NK-92 (cell line): Measurements from ENCODE around the gene HTR4.
"Not testable (repeated sequence)": the region's sequence is repeated elsewhere in the genome, so short reads cannot be mapped to it uniquely, and the experiment has no call there.

ENCODE experiments used
- DNase-seq: peaks from one replicate; lab custom pipeline; 2025; ENCODE audit not compliant: unreplicated experiment; lab: John Stamatoyannopoulos, UW

HTR4 gene

GRCh38 chr5:148540647-148541046 is 113.7 kb downstream of the HTR4 start:
- DNase-seq: no peak

GRCh38 chr5:148539851-148540250 is 114.5 kb downstream of the HTR4 start:
- DNase-seq: no peak

GRCh38 chr5:148535190-148535589 is 119.1 kb downstream of the HTR4 start:
- DNase-seq: no peak

- DNase-seq: no peak
Observed at GRCh38 chr5:148532969-148533670, 121.2 kb downstream of the HTR4 start.

- not testable (repeated sequence) for DNase-seq
Observed at GRCh38 chr5:148529450-148529849, 124.9 kb downstream of the HTR4 start.

GRCh38 chr5:148524721-148525120 is 129.6 kb downstream of the HTR4 start:
- no peak for DNase-seq

GRCh38 chr5:148523139-148523538 is 131.2 kb downstream of the HTR4 start:
- DNase-seq: no peak

GRCh38 chr5:148515460-148515859 is 138.9 kb downstream of the HTR4 start:
- no peak for DNase-seq

- DNase-seq: no peak
Observed at GRCh38 chr5:148514344-148514743, 140.0 kb downstream of the HTR4 start.

GRCh38 chr5:148512498-148512897 is 141.8 kb downstream of the HTR4 start:
- no peak for DNase-seq

- DNase-seq: no peak
Observed at GRCh38 chr5:148511810-148512347, 142.4 kb downstream of the HTR4 start.

GRCh38 chr5:148509893-148510292 is 144.4 kb downstream of the HTR4 start:
- DNase-seq: no peak

- DNase-seq: no peak
Observed at GRCh38 chr5:148507648-148508047, 146.7 kb downstream of the HTR4 start.

- no peak for DNase-seq
Observed at GRCh38 chr5:148499452-148499851, 154.9 kb downstream of the HTR4 start.

- no peak for DNase-seq
Observed at GRCh38 chr5:148497757-148498156, 156.6 kb downstream of the HTR4 start.

GRCh38 chr5:148492351-148492750 is 162.0 kb downstream of the HTR4 start:
- DNase-seq: no peak

- no peak for DNase-seq
Observed at GRCh38 chr5:148491793-148492184, 162.5 kb downstream of the HTR4 start.

GRCh38 chr5:148491015-148491792 is 163.1 kb downstream of the HTR4 start:
- DNase-seq: no peak

GRCh38 chr5:148488757-148489156 is 165.6 kb downstream of the HTR4 start:
- no peak for DNase-seq

- no peak for DNase-seq
Observed at GRCh38 chr5:148486456-148486855, 167.9 kb downstream of the HTR4 start.

- DNase-seq: no peak
Observed at GRCh38 chr5:148484651-148485050, 169.7 kb downstream of the HTR4 start.

- no peak for DNase-seq
Observed at GRCh38 chr5:148483750-148484149, 170.6 kb downstream of the HTR4 start.
